ENCODE data around the gene STMN1. TPM values are rescaled to one million over a fixed set of nuclear protein-coding genes. Genes with fewer than 3 reads are reported as not detected.

The STMN1 gene
- total and polyA plus RNA-seq, 2 of the 8 experiments (the other 6 are each of a cell fraction or from before 2014, with no cell fraction given), result 116 to 564 TPM

DNA sequence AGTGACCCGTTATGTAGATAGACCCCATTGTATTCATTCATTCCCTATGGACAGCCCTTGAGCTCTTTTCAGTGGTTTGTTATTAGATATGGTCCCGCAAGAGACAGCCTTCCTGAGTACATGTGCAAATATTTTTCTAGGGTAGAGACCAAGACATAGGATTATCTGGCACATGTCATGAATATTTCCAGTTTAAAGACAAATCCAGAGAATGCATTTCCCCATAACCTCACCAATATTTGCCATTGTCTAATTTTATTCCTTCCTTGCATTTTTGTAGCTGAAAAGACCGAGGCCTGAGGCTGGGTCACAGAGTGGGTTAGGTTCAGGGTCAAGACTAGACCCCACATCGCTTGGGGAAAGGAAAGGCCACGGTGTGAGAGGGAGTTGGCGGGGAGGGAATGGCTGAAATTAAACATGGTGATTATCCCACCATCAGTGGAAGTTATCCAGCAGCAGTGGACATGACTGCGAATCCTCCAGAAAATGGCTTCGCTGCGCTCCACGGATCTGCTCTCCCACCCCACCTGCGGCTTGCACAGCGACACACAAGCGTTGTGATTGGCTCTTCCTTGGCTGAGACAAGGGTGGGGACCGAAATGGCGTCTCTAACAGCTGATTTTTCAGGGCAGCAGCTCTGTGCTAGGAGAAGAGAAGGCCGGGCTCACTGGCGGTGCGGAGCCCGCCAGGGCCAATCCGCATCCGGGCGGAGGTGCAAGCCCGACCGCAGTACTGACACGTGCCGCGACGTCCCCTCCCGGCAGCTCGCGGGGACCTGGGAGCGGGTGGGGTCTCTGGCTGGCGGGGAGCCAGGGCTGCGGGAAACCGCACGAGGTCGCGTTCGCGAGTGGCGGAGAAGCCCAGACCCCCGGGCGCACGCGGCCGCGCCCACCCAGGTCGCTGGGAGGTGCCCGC is 16.1 kb upstream of the STMN1 start (continued):
- TF ChIP-seq FOSL1 (IDR thresholded peaks at IDR 0.05; ENCODE audit: insufficient read depth, low read depth, low read length) (no peak), EP300 (IDR thresholded peaks at IDR 0.05; ENCODE audit: borderline replicate concordance in 1 of 2, low read depth in 2 of 2, low read length in 2 of 2) (no peak), CREB1 (IDR thresholded peaks at IDR 0.05) (no peak), SIRT6 (IDR thresholded peaks at IDR 0.05; ENCODE audit: low read length) (no peak), JUN (IDR thresholded peaks at IDR 0.05; ENCODE audit: low read depth, low read length) (no peak), MAX (IDR thresholded peaks at IDR 0.05) (peak; percentile 85; the same call in 1 of the 2 replicates), TEAD4 (IDR thresholded peaks at IDR 0.05; ENCODE audit: low read depth, low read length) (no peak), EGR1 (IDR thresholded peaks at IDR 0.05; ENCODE audit: borderline replicate concordance, low read depth, low read length) (no peak), SIX5 (IDR thresholded peaks at IDR 0.05; ENCODE audit: low read depth, low read length) (no peak)

Data from H1 (cell line).